AML-193 (cell line): Measurements from ENCODE around the gene MICAL3.
"Not testable (repeated sequence)": the region's sequence is repeated elsewhere in the genome, so short reads cannot be mapped to it uniquely, and the experiment has no call there.

Experiments used
- DNase-seq, 2 experiments: peaks; one replicate each; lab custom pipeline; 2025; lab: John Stamatoyannopoulos, UW

The MICAL3 gene

GRCh38 chr22:18059991-18060390 lies 35.6 kb upstream of the MICAL3 start:
- no peak for DNase-seq

GRCh38 chr22:18059473-18059872 lies 35.1 kb upstream of the MICAL3 start:
- DNase-seq, result no peak

GRCh38 chr22:18059094-18059417 lies 34.7 kb upstream of the MICAL3 start:
- DNase-seq, result no peak

GRCh38 chr22:18058371-18059093 lies 34.2 kb upstream of the MICAL3 start:
- no peak for DNase-seq

- DNase-seq, result no peak
Measured at GRCh38 chr22:18057568-18058209, 33.3 kb upstream of the MICAL3 start.

- DNase-seq, result no peak
Measured at GRCh38 chr22:18056807-18057474, 32.6 kb upstream of the MICAL3 start.

- no peak for DNase-seq
Measured at GRCh38 chr22:18056161-18056666, 31.9 kb upstream of the MICAL3 start.

GRCh38 chr22:18055619-18056160 lies 31.3 kb upstream of the MICAL3 start:
- DNase-seq, result no peak

GRCh38 chr22:18053216-18053946 lies 29.0 kb upstream of the MICAL3 start:
- DNase-seq, result not testable (repeated sequence)

- DNase-seq, result not testable (repeated sequence)
Measured at GRCh38 chr22:18051113-18051512, 26.8 kb upstream of the MICAL3 start.

- DNase-seq, result no peak
Measured at GRCh38 chr22:18050065-18050464, 25.7 kb upstream of the MICAL3 start.

GRCh38 chr22:18048441-18048898 lies 24.1 kb upstream of the MICAL3 start:
- DNase-seq, result no peak

- no peak for DNase-seq
Measured at GRCh38 chr22:18048041-18048440, 23.7 kb upstream of the MICAL3 start.

- no peak for DNase-seq
Measured at GRCh38 chr22:18045794-18046193, 21.4 kb upstream of the MICAL3 start.

- no peak for DNase-seq
Measured at GRCh38 chr22:18044548-18045271, 20.3 kb upstream of the MICAL3 start.

GRCh38 chr22:18042685-18043084 lies 18.3 kb upstream of the MICAL3 start:
- DNase-seq, result no peak

- DNase-seq, result not testable (repeated sequence)
Measured at GRCh38 chr22:18040898-18041297, 16.5 kb upstream of the MICAL3 start.

GRCh38 chr22:18035751-18036150 lies 11.4 kb upstream of the MICAL3 start:
- no peak for DNase-seq

- DNase-seq, result no peak
Measured at GRCh38 chr22:18034076-18034475, 9.7 kb upstream of the MICAL3 start.

GRCh38 chr22:18033204-18033998 lies 9.0 kb upstream of the MICAL3 start:
- DNase-seq, result no peak
